Peyer's patch (tissue), 4 donors: ENCODE data around the gene KSR2. TPM values are rescaled to one million over a fixed set of nuclear protein-coding genes. Genes with fewer than 3 reads are reported as not detected.

Source experiments
- DNase-seq, 3 donors: peaks; one replicate each; pipeline ENCODE4 v3.0.0-alpha.2; 2017 to 2019
- H3K27ac ChIP-seq, 4 donors: fragments of 200-600 bp; sonication (generic); one replicate each; pipeline ENCODE4 v1.5.1; 2016 to 2019
- H3K27me3 ChIP-seq, 2 donors: fragments of 200-600 bp; sonication (generic); one replicate each; pipeline ENCODE4 v1.5.1; 2019
- H3K36me3 ChIP-seq, 3 donors: fragments of 200-600 bp; sonication (generic); one replicate each; pipeline ENCODE4 v1.5.1; 2016 to 2019
- H3K4me1 ChIP-seq, 4 donors: fragments of 200-600 bp; sonication (generic); one replicate each; pipeline ENCODE4 v1.5.1; 2016 to 2019
- H3K4me3 ChIP-seq, 4 donors: fragments of 200-600 bp; sonication (generic); 1 replicate in 3 of 4; 2 replicates in 1 of 4; pipeline ENCODE4 v1.5.1; 2016 to 2019; ENCODE audit warnings: mild to moderate bottlenecking in 1 of 4
- H3K9me3 ChIP-seq, 4 donors: fragments of 200-600 bp; sonication (generic); one replicate each; pipeline ENCODE4 v1.5.1; 2016 to 2019; ENCODE audit warnings: mild to moderate bottlenecking in 1 of 4
- POLR2A ChIP-seq, 2 donors: fragments of 450-650 bp; IDR thresholded peaks; one replicate each; pipeline ENCODE4 v1.5.1; 2017; ENCODE audit warnings: antibody characterized with exemption in 2 of 2, mild to moderate bottlenecking in 2 of 2, moderate library complexity in 2 of 2
- total RNA-seq, 4 donors: library from RNA; depleted of rRNA; stranded (reverse); fragments of >200 nt; gene quantifications; one replicate each; pipeline ENCODE4 v1.1.0, GENCODE V29; 2016
- TF ChIP-seq, protein P1 (sequence below), 6 experiments: fragments of 450-650 bp in 4 of 6; fragments of 200-600 bp in 2 of 6; sonication (generic) in 1 of 6; IDR thresholded peaks; one replicate each; pipeline ENCODE4 v1.5.1; 2017 to 2019; ENCODE audit warnings: antibody characterized with exemption in 6 of 6, mild to moderate bottlenecking in 3 of 6, moderate library complexity in 1 of 6

KSR2 gene
- total RNA-seq, 4 donors from 2014 or later, result 0.27 to 0.53 (median 0.28) TPM; not detected in 1

DNA sequence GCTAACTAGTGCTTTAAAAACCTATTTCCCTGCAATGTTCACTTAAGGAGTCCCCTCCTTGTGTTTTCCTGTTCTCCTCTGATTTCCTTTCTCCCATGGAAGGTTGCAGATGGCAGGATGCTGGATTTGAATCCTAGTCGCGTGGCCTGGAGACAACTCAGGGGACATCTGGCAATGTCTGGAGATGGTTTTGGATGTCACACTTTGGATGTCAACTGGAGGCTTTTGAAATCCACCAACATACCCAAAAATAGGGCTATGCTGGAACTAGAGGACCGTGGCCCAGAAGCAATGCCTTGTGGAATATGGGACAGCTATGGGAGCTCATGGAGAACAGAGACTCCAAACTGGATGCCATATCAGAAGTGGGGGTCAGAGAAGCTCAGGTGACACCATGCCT, 511.6 kb downstream of the KSR2 start:
- TF ChIP-seq POLR2A (IDR thresholded peaks at IDR 0.05), result no peak
- TF ChIP-seq, protein P1, sequence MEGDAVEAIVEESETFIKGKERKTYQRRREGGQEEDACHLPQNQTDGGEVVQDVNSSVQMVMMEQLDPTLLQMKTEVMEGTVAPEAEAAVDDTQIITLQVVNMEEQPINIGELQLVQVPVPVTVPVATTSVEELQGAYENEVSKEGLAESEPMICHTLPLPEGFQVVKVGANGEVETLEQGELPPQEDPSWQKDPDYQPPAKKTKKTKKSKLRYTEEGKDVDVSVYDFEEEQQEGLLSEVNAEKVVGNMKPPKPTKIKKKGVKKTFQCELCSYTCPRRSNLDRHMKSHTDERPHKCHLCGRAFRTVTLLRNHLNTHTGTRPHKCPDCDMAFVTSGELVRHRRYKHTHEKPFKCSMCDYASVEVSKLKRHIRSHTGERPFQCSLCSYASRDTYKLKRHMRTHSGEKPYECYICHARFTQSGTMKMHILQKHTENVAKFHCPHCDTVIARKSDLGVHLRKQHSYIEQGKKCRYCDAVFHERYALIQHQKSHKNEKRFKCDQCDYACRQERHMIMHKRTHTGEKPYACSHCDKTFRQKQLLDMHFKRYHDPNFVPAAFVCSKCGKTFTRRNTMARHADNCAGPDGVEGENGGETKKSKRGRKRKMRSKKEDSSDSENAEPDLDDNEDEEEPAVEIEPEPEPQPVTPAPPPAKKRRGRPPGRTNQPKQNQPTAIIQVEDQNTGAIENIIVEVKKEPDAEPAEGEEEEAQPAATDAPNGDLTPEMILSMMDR (IDR thresholded peaks at IDR 0.05), result no peak
- Histone ChIP-seq H3K4me1 (no peaks in the 10 kb centered on the region), H3K36me3 (no peaks in the 10 kb centered on the region), H3K27me3 (no peaks in the 10 kb centered on the region), H3K9me3 (no peaks in the 10 kb centered on the region), H3K27ac (no peak overlapping the region), H3K4me3 (no peak overlapping the region)
- no peak for DNase-seq

DNA sequence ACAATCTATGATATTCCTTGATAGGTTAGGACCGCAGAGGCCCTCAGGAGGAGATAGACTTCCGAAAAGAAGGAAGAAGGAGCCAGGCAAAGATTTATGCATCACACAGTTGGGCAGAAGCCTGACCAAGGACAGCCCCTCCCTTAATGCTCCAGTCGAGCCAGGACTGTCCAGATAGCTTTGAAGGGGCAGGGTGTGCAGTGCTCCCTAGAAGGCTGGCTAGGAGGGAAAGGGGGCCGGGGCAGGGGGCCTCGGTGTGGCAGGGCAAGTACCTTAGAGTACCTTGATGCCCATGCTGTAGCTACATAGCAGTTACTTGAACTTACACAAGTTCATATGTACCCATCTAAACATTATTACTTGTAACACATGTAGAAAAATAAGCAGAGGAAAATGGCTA, 512.7 kb downstream of the KSR2 start:
- no peak for TF ChIP-seq POLR2A (IDR thresholded peaks at IDR 0.05)
- TF ChIP-seq, protein P1 (IDR thresholded peaks at IDR 0.05), result no peak
- H3K4me3 ChIP-seq, result no peak overlapping the region
- no peaks in the 10 kb centered on the region for H3K4me1 ChIP-seq
- H3K36me3 ChIP-seq, result no peaks in the 10 kb centered on the region
- no peaks in the 10 kb centered on the region for H3K9me3 ChIP-seq
- no peaks in the 10 kb centered on the region for H3K27me3 ChIP-seq
- no peak overlapping the region for H3K27ac ChIP-seq
- DNase-seq, result no peak

DNA sequence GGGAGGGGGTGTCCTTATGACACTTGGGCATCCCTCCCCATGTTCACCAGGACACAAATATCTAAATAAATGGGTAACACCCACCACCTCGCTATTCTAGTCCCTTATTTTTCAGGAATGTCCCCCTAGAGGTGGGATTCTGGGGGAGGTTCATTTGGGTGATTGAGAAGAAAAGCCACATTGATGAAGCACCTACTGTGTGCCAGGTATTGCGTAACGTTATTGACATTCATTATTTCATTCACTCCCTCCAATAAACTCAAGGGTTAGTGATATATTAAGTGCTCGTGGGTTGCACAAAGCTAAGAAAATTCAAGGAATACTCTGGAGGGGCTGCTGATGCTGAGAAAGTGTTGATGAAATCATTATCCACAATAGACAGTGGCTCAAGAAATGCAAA, 514.8 kb downstream of the KSR2 start:
- Histone ChIP-seq H3K9me3 (no peaks in the 10 kb centered on the region), H3K36me3 (no peaks in the 10 kb centered on the region), H3K4me1 (no peaks in the 10 kb centered on the region), H3K4me3 (no peak overlapping the region), H3K27ac (no peak overlapping the region), H3K27me3 (no peaks in the 10 kb centered on the region)
- DNase-seq, result no peak
- TF ChIP-seq, protein P1 (IDR thresholded peaks at IDR 0.05), result no peak
- TF ChIP-seq POLR2A (IDR thresholded peaks at IDR 0.05), result no peak

DNA sequence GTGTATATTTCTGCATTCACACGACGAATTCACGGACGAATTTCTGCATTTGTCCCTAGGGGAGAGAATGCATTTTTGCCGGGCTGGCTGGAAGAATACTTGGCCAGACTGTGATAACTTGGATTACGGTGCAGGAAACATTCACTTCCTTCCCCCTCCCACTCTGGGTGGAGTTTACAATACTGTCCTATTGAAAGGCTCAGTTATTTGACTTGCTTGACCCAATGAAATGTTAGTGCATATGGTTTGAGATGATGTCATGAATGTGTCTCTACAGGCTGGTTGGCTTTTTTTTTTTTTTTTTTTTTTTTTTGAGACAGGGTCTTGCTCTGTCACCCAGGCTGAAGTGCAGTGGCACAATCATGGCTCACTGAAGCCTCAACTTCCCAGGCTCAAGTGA, 516.7 kb downstream of the KSR2 start:
- Histone ChIP-seq H3K27ac (no peak overlapping the region), H3K4me1 (no peaks in the 10 kb centered on the region), H3K4me3 (no peak overlapping the region), H3K9me3 (no peaks in the 10 kb centered on the region), H3K27me3 (no peaks in the 10 kb centered on the region), H3K36me3 (no peaks in the 10 kb centered on the region)
- TF ChIP-seq, protein P1 (IDR thresholded peaks at IDR 0.05), result no peak
- TF ChIP-seq POLR2A (IDR thresholded peaks at IDR 0.05), result no peak
- no peak for DNase-seq

DNA sequence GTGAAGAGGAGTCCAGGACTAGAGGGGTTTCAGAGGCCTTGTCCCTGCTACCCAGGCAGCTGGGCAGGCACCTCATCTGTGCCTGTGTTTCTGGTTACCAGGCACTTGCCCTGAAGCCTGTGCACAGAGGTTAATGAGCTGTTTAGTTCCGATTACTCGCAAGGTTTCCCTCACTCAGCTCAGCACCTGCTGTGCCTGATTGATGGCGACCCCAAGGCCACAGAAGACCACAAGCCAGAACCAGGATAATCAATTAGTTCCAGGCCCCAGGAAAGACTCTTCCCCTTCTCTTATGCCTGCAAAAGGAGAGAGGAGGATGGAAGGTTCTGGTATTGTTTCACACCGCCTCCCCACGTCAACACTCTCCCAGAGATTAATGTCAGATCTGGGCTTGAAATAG, 518.6 kb downstream of the KSR2 start:
- TF ChIP-seq POLR2A (IDR thresholded peaks at IDR 0.05), result no peak
- TF ChIP-seq, protein P1 (IDR thresholded peaks at IDR 0.05), result no peak
- H3K4me3 ChIP-seq, result no peak overlapping the region
- no peaks in the 10 kb centered on the region for H3K27me3 ChIP-seq
- DNase-seq, result no peak
- H3K27ac ChIP-seq, result no peak overlapping the region
- no peaks in the 10 kb centered on the region for H3K9me3 ChIP-seq
- H3K36me3 ChIP-seq, result no peaks in the 10 kb centered on the region
- no peaks in the 10 kb centered on the region for H3K4me1 ChIP-seq
